ENCODE measurements around the gene RCHY1.
A peak's percentile ranks its signal among the peaks of the same experiment; 100 is the strongest.
"Not testable (repeated sequence)": the region's sequence is repeated elsewhere in the genome, so short reads cannot be mapped to it uniquely, and the experiment has no call there.

Gene RCHY1

DNA sequence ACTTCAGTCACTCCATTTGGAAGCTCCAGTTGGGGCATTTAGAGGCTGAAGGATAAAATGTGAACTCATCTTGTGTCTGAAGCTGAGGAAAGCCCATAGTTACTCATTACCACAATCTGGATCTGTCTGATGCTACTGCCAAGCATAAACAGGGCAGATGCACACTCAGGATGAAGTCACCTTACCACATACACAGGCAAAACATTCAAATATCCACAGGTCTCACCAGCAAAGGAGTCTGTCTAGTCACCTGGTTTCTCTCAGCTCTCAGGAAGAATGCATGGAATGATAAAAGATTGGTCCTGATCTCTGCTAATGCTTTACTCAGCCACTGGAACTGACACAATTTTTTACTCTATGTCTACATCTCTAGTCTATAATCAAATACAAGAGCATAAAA is 28.6 kb upstream of the RCHY1 start:
- no peaks in the 10 kb centered on the region for H3K4me1 ChIP-seq (ENCODE audit: control insufficient read depth, insufficient read depth, low read length, poor library complexity, severe bottlenecking)
- peaks cover 13% of the 10 kb centered on the region for H3K36me3 ChIP-seq (ENCODE audit: control insufficient read depth, insufficient read depth, low read length)
- H3K9me3 ChIP-seq (ENCODE audit: control insufficient read depth, low read length): no peaks in the 10 kb centered on the region
- peak overlapping the region; percentile 16 for H3K27ac ChIP-seq (ENCODE audit: low read depth, low read length, severe bottlenecking)
- no peak overlapping the region for H3K4me3 ChIP-seq (ENCODE audit: extremely low read depth, insufficient read depth, low read length, poor library complexity, severe bottlenecking)

GRCh38 chr4:75537308-75537707 is 23.1 kb upstream of the RCHY1 start:
- H3K9me3 ChIP-seq (ENCODE audit: control insufficient read depth, low read length); H3K27ac ChIP-seq (ENCODE audit: low read depth, low read length, severe bottlenecking); H3K4me3 ChIP-seq (ENCODE audit: extremely low read depth, insufficient read depth, low read length, poor library complexity, severe bottlenecking); H3K36me3 ChIP-seq (ENCODE audit: control insufficient read depth, insufficient read depth, low read length); H3K4me1 ChIP-seq (ENCODE audit: control insufficient read depth, insufficient read depth, low read length, poor library complexity, severe bottlenecking): not testable (repeated sequence)
- WGBS, 2 experiments (ENCODE audit: insufficient coverage in 2 of 2): 97 to 100% methylated on average over 1 to 4 of the region's 6 CpGs

- not testable (repeated sequence) for H3K4me1 ChIP-seq (ENCODE audit: control insufficient read depth, insufficient read depth, low read length, poor library complexity, severe bottlenecking); H3K9me3 ChIP-seq (ENCODE audit: control insufficient read depth, low read length); H3K27ac ChIP-seq (ENCODE audit: low read depth, low read length, severe bottlenecking); H3K4me3 ChIP-seq (ENCODE audit: extremely low read depth, insufficient read depth, low read length, poor library complexity, severe bottlenecking)
- peaks cover 37% of the 10 kb centered on the region for H3K36me3 ChIP-seq (ENCODE audit: control insufficient read depth, insufficient read depth, low read length)
Measured at GRCh38 chr4:75533926-75534325, 19.7 kb upstream of the RCHY1 start.

DNA sequence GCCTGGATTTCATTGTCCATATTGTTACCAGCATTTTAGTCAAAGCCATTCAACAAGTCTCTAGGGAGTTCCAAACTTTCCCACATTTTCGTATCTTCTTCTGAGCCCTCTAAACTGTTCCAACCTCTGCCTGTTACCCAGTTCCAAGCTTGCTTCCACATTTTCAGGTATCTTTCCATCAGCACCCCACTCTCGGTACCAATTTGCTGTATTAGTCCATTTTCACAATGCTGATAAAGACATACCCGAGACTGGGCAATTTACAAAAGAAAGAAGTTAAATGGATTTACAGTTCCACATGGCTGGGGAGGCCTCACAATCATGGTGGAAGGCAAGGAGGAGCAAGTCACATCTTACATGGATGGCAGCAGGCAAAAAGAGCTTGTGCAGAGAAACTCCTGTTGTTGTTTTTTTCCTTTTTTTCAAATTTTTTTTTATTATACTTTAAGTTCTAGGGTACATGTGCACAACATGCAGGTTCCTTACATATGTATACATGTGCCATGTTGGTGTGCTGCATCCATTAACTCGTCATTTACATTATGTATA is 19.2 kb upstream of the RCHY1 start:
- not testable (repeated sequence) for H3K4me3 ChIP-seq (ENCODE audit: extremely low read depth, insufficient read depth, low read length, poor library complexity, severe bottlenecking); H3K4me1 ChIP-seq (ENCODE audit: control insufficient read depth, insufficient read depth, low read length, poor library complexity, severe bottlenecking); H3K9me3 ChIP-seq (ENCODE audit: control insufficient read depth, low read length); H3K27ac ChIP-seq (ENCODE audit: low read depth, low read length, severe bottlenecking)
- peaks cover 37% of the 10 kb centered on the region for H3K36me3 ChIP-seq (ENCODE audit: control insufficient read depth, insufficient read depth, low read length)
- WGBS, 2 experiments (ENCODE audit: insufficient coverage in 2 of 2): 91 to 100% methylated on average over 3 to 4 of the region's 4 CpGs

- H3K9me3 ChIP-seq (ENCODE audit: control insufficient read depth, low read length); H3K27ac ChIP-seq (ENCODE audit: low read depth, low read length, severe bottlenecking); H3K4me3 ChIP-seq (ENCODE audit: extremely low read depth, insufficient read depth, low read length, poor library complexity, severe bottlenecking); H3K4me1 ChIP-seq (ENCODE audit: control insufficient read depth, insufficient read depth, low read length, poor library complexity, severe bottlenecking): not testable (repeated sequence)
- peaks cover 49% of the 10 kb centered on the region for H3K36me3 ChIP-seq (ENCODE audit: control insufficient read depth, insufficient read depth, low read length)
- 40 to 67% methylated on average over 2 to 3 of the region's 7 CpGs for WGBS, 2 experiments (ENCODE audit: insufficient coverage in 2 of 2)
Measured at GRCh38 chr4:75531536-75532143, 17.4 kb upstream of the RCHY1 start.

DNA sequence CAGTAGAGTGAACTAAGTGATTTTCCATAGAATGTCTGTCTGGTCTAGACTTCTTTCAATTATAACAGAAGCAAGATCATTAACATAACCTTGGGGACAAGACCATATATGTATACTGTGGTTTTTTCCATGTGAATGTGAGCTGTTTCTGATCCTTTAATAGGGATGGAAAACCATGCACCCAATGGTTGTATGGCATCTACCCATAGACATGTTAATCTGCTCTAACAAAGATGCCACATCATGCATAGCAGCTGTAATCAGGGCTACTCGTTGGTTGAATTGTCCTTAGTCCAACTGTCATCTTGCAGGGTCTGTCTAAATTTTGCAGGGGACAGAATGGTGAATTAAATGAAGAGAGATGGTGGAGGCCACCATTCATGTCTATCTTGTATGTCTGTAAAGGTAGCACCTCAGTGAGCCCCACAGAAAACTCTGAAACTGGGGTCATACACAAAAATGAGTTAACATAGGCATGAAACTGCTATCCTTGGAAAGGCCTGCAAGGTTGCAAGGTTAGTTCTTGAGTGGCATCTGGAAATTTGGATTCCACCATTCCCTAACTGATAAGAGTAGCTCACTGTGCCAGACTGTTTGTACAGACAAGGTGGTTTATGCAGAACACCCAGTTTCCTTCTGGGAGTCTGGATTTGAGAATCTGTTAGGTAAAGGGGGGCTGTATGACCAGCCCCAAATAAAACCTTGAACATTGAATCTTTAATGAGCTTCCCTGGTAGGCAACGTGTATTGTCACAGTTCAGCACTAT is 16.5 kb upstream of the RCHY1 start:
- H3K4me3 ChIP-seq (ENCODE audit: extremely low read depth, insufficient read depth, low read length, poor library complexity, severe bottlenecking): no peak overlapping the region
- H3K36me3 ChIP-seq (ENCODE audit: control insufficient read depth, insufficient read depth, low read length): peaks cover 57% of the 10 kb centered on the region
- H3K9me3 ChIP-seq (ENCODE audit: control insufficient read depth, low read length): peaks cover 4% of the 10 kb centered on the region
- WGBS, 2 experiments (ENCODE audit: insufficient coverage in 2 of 2): 94% methylated on average over 2 of the region's 2 CpGs; no CpG with 5 or more reads in 1 of the 2 experiments
- H3K27ac ChIP-seq (ENCODE audit: low read depth, low read length, severe bottlenecking): no peak overlapping the region
- H3K4me1 ChIP-seq (ENCODE audit: control insufficient read depth, insufficient read depth, low read length, poor library complexity, severe bottlenecking): no peaks in the 10 kb centered on the region

- no peaks in the 10 kb centered on the region for H3K9me3 ChIP-seq (ENCODE audit: control insufficient read depth, low read length)
- no peak overlapping the region for H3K27ac ChIP-seq (ENCODE audit: low read depth, low read length, severe bottlenecking)
- no peaks in the 10 kb centered on the region for H3K4me1 ChIP-seq (ENCODE audit: control insufficient read depth, insufficient read depth, low read length, poor library complexity, severe bottlenecking)
- H3K4me3 ChIP-seq (ENCODE audit: extremely low read depth, insufficient read depth, low read length, poor library complexity, severe bottlenecking): no peak overlapping the region
- H3K36me3 ChIP-seq (ENCODE audit: control insufficient read depth, insufficient read depth, low read length): peaks cover 65% of the 10 kb centered on the region
Measured at GRCh38 chr4:75527482-75527881, 13.3 kb upstream of the RCHY1 start.

DNA sequence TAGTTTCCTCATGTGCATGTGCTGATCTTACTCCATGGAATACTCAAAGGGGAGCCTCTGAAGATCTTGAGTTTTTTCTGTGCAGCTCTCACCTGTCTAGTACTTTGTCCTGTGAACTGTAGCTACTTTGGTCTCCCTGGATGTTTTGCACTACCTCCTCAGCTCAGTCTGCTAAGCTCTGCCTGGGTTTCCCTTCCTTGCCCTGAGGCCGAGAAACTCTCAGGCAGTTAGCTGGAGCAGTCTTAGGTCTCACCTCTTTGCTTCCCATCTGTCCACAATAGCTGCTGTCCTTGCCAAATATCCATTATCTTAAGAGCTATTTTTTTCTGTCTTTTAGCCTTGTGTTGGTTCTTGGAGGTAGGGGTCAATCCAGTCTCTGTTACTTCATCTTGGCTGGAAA is 11.7 kb upstream of the RCHY1 start:
- no peaks in the 10 kb centered on the region for H3K9me3 ChIP-seq (ENCODE audit: control insufficient read depth, low read length)
- H3K27ac ChIP-seq (ENCODE audit: low read depth, low read length, severe bottlenecking): no peak overlapping the region
- 100% methylated on average over 1 of the region's 1 CpG; no CpG with 5 or more reads in 1 of the 2 experiments for WGBS, 2 experiments (ENCODE audit: insufficient coverage in 2 of 2)
- no peaks in the 10 kb centered on the region for H3K4me1 ChIP-seq (ENCODE audit: control insufficient read depth, insufficient read depth, low read length, poor library complexity, severe bottlenecking)
- H3K4me3 ChIP-seq (ENCODE audit: extremely low read depth, insufficient read depth, low read length, poor library complexity, severe bottlenecking): no peak overlapping the region
- peaks cover 50% of the 10 kb centered on the region for H3K36me3 ChIP-seq (ENCODE audit: control insufficient read depth, insufficient read depth, low read length)

DNA sequence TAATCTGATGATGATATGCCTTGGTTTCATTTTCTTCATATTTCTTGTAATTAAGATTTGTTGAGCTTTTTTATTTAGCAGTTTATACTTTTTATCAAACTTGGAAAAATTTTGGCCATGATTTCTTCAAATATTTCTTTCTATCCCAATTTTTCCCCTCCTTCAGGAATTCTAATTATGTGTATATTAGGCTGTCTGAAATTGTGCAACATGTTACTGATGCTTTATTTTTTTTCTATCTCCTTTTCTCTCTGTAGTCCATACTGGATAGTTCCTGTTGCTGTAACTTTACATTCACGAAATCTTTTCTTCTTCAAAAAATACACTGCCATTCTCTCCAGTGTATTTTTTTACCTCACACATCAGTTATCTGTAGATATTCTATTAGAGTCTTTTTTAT is 10.9 kb upstream of the RCHY1 start:
- Histone ChIP-seq H3K4me1 (ENCODE audit: control insufficient read depth, insufficient read depth, low read length, poor library complexity, severe bottlenecking) (no peaks in the 10 kb centered on the region), H3K9me3 (ENCODE audit: control insufficient read depth, low read length) (no peaks in the 10 kb centered on the region), H3K27ac (ENCODE audit: low read depth, low read length, severe bottlenecking) (no peak overlapping the region), H3K4me3 (ENCODE audit: extremely low read depth, insufficient read depth, low read length, poor library complexity, severe bottlenecking) (no peak overlapping the region), H3K36me3 (ENCODE audit: control insufficient read depth, insufficient read depth, low read length) (peaks cover 41% of the 10 kb centered on the region)
- no CpG with 5 or more reads among the region's 1 CpG for WGBS, 2 experiments (ENCODE audit: insufficient coverage in 2 of 2)

GRCh38 chr4:75519452-75519851 is 5.2 kb upstream of the RCHY1 start:
- H3K4me1 ChIP-seq (ENCODE audit: control insufficient read depth, insufficient read depth, low read length, poor library complexity, severe bottlenecking); H3K9me3 ChIP-seq (ENCODE audit: control insufficient read depth, low read length); H3K4me3 ChIP-seq (ENCODE audit: extremely low read depth, insufficient read depth, low read length, poor library complexity, severe bottlenecking); H3K27ac ChIP-seq (ENCODE audit: low read depth, low read length, severe bottlenecking): not testable (repeated sequence)
- no CpG with 5 or more reads among the region's 7 CpGs for WGBS, 2 experiments (ENCODE audit: insufficient coverage in 2 of 2)
- H3K36me3 ChIP-seq (ENCODE audit: control insufficient read depth, insufficient read depth, low read length): peaks cover 24% of the 10 kb centered on the region

DNA sequence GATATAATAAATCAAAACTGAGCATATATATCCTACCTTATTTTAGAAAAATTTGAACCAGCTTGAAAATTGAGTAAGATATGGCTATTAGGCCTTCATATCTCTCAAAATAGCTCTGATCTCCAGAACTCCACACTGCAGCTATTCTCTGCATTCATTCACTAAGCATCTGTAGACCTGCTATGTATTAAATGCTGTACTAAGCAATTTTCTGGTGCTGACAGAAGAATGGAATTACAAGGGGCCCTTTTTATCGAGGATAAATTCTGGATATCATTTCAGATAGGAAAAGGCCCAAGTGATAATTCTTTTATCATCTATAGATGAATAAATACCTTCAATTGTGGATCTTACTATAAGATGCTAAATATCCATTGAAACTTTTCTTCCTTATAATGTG is 1.9 kb upstream of the RCHY1 start:
- Histone ChIP-seq H3K4me3 (ENCODE audit: extremely low read depth, insufficient read depth, low read length, poor library complexity, severe bottlenecking) (no peak overlapping the region), H3K9me3 (ENCODE audit: control insufficient read depth, low read length) (no peaks in the 10 kb centered on the region), H3K27ac (ENCODE audit: low read depth, low read length, severe bottlenecking) (no peak overlapping the region), H3K36me3 (ENCODE audit: control insufficient read depth, insufficient read depth, low read length) (peaks cover 18% of the 10 kb centered on the region), H3K4me1 (ENCODE audit: control insufficient read depth, insufficient read depth, low read length, poor library complexity, severe bottlenecking) (peaks cover 18% of the 10 kb centered on the region)
- WGBS, 2 experiments (ENCODE audit: insufficient coverage in 2 of 2): no CpG with 5 or more reads among the region's 1 CpG

Data from mesodermal cell (in vitro differentiated cells).